NCI-H526 (cell line): Measurements from ENCODE around the gene DBN1.

ENCODE experiments used
- DNase-seq, 2 experiments: peaks; one replicate each; lab custom pipeline; 2025; lab: John Stamatoyannopoulos, UW

The DBN1 gene

DNA sequence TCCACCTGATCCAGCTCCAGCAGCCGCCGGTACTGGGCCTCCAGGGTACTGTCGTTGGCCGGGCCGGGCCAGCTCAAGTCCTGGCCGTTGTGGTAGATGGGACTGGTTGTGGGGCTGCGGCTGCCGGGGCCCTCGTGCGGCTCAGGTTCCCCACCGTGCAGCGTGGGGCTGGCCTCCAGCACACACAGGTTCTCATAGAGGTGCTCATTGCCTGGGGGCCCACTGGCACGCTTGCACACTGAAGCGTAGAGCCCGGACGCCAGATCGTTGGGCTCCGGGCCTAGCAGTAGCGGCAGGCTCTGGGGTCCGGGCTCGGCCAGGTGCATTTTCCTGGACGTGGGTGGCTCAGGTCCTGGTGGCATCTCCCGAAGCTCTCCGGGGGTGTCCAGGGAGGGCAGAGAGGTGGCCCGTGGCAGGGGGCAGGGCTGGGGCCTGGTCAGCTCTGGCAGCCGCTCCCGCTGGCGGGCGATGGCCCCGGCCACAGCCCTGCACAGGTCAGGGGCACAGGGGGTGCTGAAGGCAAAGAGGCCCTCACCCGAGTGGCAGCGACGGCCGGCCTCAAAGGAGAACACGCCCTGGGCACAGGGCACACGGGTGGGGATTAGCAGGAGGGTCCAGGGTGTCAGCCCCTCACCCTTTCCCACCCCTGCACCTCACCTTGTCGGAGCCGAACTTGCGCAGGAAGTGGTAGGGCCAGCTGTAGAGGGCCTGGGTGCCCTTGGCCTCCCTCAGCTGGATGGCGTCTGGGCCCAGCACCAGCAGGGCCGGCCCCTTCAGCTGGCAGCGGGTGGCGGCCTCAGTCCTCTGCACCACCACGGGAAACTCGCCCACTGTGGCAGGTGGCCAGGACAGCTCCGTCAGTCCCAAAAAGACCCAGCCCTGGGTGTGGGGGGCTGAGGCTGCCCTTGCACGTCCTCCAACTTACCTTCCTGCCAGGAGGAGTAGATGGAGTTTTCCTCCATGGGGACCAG lies 30.9 kb upstream of the DBN1 start:
- no peak for DNase-seq

DNA sequence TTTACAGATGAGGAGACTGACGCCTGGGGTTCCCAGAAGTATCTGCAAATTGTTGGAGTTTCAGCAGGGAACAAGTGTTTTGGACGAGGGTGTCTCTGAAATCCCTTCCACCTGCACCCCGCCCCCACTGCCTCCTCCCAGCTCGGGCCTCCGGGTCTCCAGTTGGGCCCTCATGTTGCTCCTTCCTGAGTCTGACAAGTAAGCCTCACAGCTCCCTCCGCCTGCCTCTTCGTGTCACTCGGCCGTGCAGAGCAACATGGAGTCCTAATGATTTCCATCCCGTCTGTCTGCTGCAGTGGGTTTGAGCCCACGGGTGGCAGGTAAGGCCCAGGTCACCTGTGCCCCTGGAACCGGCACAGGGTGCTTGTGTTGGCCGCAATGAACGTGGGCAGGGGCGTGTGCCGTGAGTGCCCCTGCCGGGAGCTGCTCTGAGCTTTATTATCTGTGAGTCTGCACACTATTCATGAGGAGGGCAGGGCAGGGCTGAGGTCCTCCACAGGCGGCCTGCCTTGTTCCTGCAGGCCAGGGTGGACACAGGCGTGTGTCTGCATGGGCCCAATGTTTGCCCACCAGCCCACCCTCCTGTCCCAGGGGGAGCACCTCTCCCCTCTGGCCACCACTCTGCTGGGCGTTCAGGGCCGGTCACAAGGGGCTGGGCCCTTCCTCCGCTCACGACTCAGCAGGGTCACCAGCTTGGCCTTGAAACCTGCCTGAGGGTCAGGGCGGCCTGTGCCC lies 30.1 kb upstream of the DBN1 start:
- no peak for DNase-seq

DNA sequence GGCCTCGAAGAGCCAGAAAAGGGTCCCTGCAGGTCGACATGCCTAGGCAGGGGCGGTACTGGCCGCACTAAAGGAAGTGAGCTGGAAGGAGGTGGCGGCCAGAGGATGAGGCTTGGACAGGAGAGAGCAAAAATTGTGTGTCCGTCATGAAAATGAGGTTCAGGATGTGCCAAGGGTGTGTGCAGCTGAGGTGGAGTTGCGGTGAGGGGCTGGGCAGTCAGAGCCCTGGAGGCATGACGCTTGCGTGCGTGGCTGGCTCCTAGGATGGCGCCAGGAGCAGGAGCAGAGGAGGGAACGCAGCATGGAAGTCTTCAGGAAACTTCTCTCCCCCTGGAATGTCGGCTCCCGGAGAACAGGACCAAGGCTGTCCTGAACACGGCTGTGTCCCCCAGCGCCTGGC lies 29.5 kb upstream of the DBN1 start:
- no peak for DNase-seq

DNA sequence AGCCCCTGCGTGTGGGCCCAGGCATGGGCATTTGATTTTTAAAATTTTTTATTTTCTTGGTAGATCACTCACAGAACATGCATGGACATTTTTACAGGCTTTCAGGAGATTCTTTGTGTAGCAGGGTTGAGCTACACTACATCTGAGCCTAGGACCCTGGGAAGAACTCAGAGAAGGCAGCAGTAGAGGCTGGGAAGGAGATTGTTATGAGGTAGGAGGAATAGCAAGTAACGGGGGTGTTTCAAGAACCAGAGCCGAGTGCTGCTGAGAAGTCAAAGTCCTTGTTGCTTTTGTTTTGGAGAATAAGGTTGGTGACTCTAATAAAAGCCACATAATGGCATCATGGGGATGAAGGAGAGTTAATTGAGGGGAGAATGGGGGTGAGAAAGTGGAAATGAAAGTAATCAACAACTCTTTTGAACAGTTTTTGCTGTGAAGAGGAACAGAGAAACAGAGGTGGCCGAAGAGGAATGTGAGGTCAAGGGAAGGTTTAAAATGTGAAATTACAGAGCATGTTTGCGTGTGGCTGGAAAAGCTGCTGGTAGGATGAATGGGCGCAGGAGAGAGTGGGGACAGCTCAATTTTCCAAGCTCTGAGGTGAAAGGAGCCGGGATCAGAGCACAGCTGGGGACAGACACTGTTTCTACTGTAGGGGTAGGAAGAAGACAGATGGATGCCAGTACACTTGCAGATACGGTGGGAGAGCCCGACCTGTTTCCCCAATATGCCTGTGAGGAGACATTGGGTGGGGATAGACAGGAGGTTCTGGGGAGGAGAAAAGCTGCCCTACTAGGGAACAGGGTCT lies 28.6 kb upstream of the DBN1 start:
- no peak for DNase-seq

DNA sequence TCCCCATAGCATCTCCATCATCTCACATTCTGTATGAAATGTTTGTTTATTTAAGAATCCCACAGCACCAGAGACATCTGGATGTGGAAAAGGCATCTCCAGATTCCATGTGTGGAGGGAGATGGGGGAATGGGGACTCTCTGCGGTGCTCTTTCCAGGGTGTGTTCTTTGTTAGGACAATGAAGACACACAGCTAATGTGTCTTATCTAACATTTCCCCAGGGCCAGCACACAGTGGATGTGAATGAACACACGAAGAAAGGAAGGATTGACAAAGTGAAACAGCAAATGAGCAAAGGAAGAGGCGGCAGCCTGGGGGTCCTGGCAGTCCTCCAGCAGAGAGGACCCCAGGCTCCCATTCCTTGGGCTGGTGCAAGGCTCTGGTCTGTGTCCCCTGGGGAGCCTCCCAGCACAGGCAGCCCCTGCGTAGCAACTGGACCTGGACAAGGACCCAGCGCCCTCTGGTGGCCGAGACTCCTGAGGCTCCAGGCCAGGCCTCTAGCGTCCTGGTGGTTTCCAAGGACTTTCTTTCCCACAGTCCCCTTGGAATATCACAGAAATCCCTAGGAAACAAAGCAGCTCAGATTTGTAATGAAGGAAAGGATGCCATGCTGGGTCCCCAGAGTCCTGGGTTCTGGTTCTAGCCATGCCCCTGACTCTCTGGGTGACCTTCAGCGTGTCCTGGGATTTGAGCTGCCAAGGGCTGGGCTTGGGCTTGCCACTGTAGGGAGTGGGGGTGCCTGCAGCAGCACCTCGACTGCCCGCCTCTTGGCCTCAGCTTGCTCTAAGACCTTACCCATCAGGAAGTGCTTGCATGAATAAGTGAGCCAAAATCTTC lies 27.5 kb upstream of the DBN1 start:
- peak; percentile 43 to 87 for DNase-seq

DNA sequence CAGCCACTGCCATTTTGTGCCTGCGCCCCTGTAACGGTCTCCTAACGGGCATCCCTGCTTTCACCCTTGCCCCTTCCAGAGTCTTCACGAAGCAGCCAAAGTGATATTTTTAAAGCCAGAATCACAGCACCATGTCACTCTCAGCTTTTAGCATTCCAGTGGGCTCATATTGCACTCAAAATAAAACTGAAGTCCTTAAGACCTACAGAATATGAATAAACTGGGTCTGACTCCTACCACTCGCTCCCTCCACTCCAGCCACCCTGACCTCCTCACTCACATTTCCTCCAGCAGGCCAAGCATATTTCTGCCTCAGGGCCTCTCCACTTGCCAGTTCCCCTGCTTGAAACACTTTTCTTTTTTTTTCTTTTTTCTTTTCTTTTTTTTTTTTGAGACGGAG lies 26.4 kb upstream of the DBN1 start:
- DNase-seq: no peak

DNA sequence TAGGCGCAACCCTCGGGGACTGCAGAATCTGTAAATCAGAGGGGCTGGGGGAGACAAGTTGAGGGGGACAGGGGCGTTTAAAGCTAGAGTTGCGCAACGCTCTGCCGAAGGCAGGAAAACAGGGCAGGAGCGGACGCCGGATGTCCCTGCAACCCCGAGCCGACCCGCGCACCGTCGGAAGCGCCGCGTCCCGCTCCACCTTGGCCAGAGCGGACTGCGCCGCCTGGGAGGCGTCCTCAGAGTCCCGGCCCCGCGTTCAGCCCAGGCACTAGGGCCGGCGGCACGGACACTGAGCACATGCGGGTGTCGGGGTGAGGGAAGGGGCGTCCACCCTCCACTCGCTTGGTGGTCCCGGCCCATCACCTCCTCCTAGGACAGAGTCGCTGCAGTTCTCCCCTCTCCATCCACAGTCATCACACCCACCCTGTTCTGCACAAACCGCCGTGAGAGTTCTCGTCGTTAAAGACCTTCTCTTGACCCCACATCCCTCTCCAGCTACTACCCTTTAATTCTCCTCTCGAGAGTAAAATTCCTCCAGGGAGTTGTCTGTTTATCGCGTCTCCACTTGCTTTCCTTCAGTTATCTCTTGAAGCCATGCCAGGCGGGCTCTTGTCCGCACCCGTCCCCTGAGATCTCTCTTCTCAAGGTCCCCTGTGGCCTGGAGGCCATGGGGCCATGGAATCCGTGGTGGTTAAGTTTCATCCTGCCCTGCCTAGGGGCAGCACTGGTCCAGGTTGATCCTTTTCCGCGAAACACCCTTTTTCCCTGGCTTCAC lies 24.8 kb upstream of the DBN1 start:
- peak in 1 of 2 experiments; percentile 29 for DNase-seq

DNA sequence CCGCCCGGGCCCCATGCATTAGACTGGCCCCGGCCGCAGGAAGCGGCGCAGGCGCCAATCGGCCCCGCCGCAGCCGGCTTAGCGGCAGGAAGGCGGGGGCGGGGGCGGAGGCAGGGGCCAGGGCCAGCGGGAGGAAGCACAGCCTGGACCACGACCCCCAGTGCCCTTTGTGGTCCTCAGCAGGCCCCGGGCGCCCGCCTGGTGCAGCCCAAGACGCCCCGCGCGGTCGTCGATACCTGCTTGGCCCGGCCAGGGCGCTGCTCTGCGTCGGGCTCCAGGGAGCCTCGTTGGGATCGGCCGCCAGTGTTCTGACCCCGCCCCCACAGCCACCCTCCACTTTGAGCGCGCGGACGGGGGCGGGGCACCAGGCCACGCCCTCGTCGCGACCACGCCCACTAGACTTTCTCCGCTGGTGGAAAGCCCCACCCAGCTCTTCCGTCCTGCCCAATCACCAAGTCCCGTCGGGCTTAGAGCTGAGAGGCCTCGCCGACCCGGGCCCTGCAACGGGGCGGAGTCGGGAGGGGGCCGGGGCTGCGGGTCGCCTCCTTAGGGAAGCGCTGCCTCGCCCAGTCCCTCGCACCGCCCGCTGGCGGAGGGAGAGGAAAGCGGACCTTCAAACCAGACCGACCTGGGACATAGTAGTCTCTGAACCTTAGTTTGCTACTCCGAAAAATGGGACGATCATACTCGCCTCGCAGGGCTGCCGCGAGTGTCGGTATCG lies 24.0 kb upstream of the DBN1 start, which contains the start of gene PDLIM7:
PDLIM7 (minus strand) TSS at position 313 of the 721 bp plus-strand sequence. CDS start 1,092 bp downstream, outside the sequence.
- peak; percentile 81 to 93 for DNase-seq

DNA sequence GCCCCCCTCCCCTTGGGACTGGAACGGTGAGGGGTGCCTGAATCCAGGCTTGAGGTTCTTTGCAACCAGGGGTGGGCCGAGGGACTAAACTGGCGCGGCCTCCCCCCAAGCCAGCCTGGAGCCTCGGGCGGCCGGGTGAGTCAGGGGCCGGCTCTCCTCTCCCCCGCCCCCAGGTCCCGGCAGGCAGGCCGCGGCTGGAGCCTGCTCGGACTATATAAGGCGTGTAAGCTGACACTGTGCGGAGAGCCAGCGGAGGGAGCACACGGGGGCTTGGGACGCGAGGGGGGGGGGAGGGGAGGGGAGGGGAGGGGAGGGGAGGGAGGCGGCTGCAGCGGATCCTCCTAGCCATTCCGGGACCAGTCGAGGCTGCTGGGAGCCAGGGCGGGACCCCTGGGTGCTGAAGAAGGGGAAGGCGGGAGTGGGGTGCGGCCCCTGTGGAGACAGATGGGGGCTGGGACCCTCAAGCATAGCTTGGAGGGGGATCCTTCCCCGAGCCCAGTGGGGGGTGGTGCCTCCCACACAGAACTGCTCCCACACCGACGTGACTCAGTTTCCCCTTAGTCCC lies 23.4 kb upstream of the DBN1 start:
- DNase-seq: peak; percentile 50 to 86

DNA sequence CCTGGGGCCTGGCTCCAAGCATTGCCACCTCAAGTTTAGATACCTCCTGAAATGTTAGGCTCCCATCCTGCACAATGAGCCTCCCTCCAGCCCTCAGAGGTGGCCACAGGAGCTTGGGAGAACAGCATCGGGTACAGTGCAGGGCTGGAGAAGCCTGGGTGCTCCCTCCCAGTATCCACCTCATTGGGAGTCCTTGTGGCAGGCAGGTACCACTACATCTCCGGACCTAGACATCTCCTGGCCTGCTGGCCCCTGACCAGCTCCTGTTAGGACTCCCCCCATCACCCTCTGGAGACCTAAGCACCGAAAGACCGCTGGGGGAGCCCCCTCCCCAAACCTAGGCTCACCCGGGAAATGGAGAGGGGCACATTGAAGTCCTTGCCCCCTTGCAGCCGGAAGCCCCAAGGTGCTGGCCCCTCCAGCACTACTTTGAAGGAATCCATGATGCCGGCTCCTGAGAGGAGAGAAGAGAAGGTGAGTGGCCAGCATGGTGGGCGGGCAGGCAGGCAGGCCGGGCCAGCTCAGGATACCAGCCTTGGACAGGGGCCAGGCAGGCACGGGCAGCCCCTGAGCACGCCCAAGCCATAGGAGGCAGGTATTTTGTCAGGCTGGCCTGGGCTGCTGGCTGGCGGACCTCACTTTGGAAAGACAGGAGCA lies 22.8 kb upstream of the DBN1 start:
- peak in 1 of 2 experiments; percentile 26 for DNase-seq

DNA sequence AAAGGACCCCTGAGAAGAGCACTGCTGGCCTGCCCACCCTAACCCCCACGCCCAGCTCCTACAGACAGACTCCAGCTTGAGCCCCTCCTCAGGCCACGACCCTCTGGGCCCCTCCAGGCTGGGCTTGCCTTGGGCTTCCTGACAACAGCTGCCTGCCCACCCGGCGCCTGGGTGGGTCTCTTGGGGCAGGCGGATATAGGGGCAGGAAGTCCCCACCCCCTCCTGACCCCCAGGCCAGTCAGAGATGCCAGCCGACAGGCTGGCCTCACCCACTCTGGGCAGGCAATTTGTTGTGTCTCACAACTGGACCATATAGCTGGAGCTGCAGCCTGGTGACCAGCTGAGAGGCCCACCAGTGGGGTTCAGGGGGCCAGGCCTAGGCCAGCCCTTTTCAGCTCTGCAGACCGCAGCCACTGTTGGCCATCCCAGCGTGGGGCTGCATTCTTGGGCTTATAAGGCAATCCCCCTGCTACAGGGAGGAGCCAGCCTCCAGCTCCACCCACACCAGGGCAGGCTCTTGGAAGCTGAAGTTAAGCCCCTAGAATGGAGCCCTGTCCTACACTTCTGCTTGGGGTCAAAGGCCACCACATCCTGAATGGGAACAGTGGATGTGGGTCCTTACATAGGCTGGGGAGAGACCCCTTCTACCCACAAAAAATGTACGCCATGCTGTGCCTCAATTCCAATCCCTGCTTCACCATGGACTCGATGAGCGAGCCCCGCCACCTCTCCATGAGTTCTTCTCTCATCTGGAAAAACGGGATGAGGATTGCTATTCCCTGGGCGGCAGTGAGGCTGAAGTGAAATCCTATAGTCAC lies 22.0 kb upstream of the DBN1 start:
- DNase-seq: no peak

DNA sequence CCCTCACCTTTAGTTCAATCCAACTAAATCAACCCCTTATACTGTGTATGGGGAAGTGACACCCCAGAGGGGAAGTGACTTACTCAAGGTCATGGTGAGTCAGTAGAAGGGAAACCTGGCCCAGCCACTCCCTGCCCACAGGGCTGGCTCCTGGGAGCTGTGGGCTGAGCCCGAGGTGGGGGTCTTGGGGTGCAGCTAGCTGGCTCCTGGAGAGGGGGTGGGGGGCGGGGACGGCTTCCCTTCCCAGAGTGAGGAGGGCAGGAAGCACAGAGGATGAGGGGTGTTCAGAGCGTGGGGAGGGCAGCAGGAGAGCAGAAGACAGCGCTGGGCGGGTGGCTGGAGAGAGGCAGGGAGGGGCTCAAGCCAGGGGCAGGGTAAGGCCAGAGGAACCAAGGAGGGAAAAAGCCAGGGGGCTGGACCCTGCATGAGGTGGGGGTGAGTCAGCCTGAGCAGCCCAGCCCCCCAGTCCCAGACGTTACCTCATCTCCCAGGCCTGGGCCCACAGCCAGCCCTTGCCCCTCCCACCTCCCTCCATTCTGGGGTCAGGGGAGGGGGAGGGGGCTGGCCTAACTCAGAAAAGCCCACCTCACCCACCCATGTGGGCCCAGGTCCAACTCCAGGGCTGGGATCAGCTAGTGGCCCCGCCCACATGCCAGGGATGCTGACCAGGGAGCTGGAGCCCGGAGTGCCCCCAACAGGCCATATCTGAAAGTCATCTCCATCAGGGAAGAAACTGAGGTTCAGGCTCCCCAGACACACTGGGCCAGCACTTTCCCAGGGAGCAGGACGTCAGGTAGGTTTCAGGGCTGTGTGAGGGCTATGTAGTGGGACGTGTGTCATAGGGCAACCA lies 21.1 kb upstream of the DBN1 start:
- DNase-seq: no peak

DNA sequence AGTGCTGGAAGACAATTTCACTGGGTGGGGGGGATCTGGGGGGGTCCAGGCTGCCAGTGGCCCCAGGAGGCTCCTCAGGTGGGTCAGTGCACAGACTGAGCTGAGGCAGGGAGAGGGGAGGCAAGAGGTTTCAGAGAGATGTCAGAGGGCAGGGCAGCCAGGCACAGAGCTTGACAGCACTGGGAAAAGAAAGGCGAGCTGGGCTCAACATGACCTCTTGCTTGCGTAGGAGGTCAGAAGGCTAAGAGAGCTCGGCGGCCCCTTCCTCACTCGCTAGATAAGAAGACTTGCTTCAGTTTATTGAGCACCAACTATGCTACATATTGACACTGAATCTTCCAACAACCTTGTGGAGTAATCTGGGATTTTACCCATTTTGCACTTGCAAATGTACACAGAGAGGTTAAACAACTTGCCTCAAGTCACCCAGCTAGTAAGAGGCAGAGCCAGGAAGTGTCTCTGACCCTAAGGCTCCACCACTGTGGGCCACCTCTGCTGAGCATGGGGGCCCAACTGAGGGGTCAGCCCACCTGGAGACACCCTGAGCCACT lies 20.4 kb upstream of the DBN1 start:
- no peak for DNase-seq

DNA sequence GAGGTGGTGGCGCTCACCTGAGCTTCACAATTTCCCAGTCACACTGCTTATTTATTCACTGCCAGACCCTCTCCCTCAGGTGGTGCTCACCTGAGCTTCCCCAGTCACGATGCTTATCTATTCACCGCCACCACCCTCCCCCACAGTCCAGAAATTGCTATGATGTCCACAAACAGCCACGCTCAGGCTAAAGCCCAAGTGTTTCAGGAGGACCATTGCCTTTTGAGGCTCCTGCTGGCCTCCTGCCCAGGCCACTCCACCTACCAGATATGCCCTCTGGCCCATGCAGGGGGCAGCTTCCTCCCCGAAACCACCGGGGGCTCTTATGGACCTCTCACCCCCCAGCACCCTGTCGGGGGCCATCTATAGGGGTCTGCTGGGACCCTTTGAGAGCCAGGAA lies 19.4 kb upstream of the DBN1 start:
- no peak for DNase-seq

DNA sequence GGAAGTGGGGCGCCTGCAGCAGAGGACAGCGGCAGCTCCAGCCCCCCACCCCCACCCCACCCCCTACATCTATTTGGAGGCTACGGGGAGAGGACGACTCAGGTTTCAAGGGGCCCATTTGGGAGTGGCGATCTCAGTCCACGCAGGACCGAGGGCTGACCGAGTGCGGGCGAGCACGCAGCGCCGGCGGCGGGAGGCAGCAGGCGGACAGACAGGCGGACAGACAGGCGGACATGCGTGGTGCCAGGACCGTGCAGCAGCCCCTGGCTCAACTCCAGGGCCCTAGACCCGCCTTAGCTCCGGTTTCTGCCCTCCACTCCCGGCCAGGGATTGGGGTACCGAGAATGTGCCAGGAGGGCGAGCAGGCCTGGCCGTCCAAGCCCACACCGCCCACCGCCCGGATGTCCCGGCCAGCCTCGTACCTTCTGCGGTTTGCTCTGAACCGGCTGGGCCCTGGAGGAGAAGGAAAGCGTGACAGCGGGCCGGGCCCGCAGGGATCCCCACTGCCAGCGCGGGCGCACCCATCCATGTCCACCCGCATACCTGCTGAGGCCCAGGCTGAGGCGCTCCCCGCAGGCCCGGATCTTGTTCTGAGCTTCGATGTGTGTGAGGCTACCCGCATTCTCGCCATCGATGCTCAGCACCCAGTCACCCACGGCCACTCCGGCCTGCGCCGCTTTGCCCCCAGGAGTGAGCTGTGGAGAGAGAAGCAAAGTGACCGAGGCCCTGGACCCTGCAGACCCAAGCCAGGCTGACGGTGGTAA lies 18.7 kb upstream of the DBN1 start:
- no peak for DNase-seq

DNA sequence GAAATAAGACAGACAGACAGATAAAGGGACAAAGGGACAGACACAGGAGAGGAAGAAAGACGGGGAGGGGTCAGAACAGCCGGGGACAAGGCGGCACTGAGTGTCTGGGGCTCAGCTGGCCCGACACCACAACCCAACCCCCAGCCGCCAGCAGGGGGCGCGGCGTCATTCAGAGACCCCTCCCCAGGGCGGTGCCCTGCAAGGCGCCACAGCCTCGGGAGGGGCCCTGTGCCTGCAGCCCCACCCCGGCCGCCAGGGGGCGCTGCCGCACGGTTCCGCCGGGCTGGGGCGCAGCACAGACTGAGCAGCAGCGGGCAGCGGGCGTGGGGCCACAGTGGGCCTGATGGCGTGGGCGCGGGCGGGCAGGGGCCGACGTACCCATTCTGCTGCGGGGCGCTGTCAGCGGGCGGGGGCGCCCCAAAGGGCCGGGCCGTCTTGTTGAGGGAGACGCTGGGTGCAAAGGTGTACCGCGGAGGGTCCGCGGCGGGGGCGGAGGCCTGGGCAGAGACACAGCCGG lies 18.1 kb upstream of the DBN1 start:
- DNase-seq: peak; percentile 35 to 84
